Measurements from ENCODE around the gene GPR25.

GPR25 gene

GRCh38 chr1:200899451-200899915, 26.7 kb downstream of the GPR25 start:
- Histone ChIP-seq H3K27me3 (ENCODE audit: insufficient read depth, poor library complexity, severe bottlenecking) (no peaks in the 10 kb centered on the region), H3K27ac (replicated peaks) (peak overlapping the region; percentile 72), H3K4me3 (replicated peaks; ENCODE audit: insufficient read depth, low read length) (no peak overlapping the region)
- DNase-seq (ENCODE audit: low read depth in 1 of 2, low spot score in 1 of 2) = no peak
- TF ChIP-seq, protein P1, sequence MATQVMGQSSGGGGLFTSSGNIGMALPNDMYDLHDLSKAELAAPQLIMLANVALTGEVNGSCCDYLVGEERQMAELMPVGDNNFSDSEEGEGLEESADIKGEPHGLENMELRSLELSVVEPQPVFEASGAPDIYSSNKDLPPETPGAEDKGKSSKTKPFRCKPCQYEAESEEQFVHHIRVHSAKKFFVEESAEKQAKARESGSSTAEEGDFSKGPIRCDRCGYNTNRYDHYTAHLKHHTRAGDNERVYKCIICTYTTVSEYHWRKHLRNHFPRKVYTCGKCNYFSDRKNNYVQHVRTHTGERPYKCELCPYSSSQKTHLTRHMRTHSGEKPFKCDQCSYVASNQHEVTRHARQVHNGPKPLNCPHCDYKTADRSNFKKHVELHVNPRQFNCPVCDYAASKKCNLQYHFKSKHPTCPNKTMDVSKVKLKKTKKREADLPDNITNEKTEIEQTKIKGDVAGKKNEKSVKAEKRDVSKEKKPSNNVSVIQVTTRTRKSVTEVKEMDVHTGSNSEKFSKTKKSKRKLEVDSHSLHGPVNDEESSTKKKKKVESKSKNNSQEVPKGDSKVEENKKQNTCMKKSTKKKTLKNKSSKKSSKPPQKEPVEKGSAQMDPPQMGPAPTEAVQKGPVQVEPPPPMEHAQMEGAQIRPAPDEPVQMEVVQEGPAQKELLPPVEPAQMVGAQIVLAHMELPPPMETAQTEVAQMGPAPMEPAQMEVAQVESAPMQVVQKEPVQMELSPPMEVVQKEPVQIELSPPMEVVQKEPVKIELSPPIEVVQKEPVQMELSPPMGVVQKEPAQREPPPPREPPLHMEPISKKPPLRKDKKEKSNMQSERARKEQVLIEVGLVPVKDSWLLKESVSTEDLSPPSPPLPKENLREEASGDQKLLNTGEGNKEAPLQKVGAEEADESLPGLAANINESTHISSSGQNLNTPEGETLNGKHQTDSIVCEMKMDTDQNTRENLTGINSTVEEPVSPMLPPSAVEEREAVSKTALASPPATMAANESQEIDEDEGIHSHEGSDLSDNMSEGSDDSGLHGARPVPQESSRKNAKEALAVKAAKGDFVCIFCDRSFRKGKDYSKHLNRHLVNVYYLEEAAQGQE (IDR thresholded peaks at IDR 0.05; ENCODE audit: insufficient replicate concordance, low read depth) = no peak
- TF ChIP-seq, protein P2, sequence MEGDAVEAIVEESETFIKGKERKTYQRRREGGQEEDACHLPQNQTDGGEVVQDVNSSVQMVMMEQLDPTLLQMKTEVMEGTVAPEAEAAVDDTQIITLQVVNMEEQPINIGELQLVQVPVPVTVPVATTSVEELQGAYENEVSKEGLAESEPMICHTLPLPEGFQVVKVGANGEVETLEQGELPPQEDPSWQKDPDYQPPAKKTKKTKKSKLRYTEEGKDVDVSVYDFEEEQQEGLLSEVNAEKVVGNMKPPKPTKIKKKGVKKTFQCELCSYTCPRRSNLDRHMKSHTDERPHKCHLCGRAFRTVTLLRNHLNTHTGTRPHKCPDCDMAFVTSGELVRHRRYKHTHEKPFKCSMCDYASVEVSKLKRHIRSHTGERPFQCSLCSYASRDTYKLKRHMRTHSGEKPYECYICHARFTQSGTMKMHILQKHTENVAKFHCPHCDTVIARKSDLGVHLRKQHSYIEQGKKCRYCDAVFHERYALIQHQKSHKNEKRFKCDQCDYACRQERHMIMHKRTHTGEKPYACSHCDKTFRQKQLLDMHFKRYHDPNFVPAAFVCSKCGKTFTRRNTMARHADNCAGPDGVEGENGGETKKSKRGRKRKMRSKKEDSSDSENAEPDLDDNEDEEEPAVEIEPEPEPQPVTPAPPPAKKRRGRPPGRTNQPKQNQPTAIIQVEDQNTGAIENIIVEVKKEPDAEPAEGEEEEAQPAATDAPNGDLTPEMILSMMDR (IDR thresholded peaks at IDR 0.05; ENCODE audit: insufficient read depth, low read length) = no peak
- TF ChIP-seq SPI1 (IDR thresholded peaks at IDR 0.05; ENCODE audit: borderline replicate concordance, low read depth) (no peak), GABPA (IDR thresholded peaks at IDR 0.05; ENCODE audit: low read depth) (no peak), POLR2AphosphoS5 (IDR thresholded peaks at IDR 0.05; ENCODE audit: low read depth) (no peak)

DNA sequence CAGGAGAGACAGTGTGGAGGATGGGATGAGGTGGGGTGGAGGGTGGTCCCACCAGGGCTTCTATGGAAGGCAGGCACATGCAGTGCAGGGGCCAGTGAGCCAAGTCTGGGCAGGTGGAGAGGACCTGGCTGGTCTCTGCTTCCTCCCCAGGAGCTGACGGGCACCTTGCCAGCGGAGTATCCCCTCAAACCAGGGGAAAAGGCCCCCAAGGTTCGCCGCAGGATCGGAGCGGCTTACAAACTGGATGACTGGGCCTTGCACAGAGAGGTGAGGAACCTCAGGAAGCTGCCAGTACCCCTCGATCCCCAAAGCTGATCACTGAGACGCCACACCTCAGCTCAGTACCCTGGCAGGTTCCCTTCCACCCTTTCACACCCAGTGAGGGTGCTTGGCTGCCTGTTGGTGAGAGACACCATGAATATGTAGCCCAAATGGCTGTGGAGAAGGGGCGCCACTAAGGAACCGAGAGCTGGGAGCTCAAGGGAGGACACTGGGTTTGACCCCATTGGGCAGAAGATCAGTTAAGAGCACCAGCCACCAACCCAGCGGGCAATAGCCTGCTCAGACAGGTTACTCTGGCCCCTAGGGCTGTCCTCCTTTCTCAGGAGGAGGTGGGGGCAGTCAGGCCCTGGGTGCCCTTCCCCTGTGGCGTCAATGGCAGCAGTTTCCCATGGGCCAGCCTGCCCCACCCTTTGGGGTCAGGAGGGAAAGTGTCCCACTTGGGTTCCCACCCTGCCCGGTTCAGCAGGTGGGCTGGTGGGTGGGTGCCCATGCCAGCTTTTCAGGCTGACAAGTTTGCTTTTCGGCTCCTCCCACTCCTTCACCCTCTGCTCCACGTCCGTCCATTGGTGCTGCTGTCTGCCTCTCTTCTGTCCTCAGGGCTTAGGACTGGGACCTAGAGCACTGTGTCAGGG, 27.4 kb downstream of the GPR25 start:
- DNase-seq (ENCODE audit: low read depth in 1 of 2, low spot score in 1 of 2) = no peak
- H3K4me3 ChIP-seq (replicated peaks; ENCODE audit: insufficient read depth, low read length) = no peak overlapping the region
- peak overlapping the region; percentile 72 for H3K27ac ChIP-seq (replicated peaks)
- H3K27me3 ChIP-seq (ENCODE audit: insufficient read depth, poor library complexity, severe bottlenecking) = no peaks in the 10 kb centered on the region
- TF ChIP-seq, protein P2 (IDR thresholded peaks at IDR 0.05; ENCODE audit: insufficient read depth, low read length) = no peak
- TF ChIP-seq GABPA (IDR thresholded peaks at IDR 0.05; ENCODE audit: low read depth) (no peak), POLR2AphosphoS5 (IDR thresholded peaks at IDR 0.05; ENCODE audit: low read depth) (no peak), SPI1 (IDR thresholded peaks at IDR 0.05; ENCODE audit: borderline replicate concordance, low read depth) (no peak)
- TF ChIP-seq, protein P1 (IDR thresholded peaks at IDR 0.05; ENCODE audit: insufficient replicate concordance, low read depth) = no peak

GRCh38 chr1:200900877-200901276, 28.1 kb downstream of the GPR25 start:
- Histone ChIP-seq H3K27me3 (ENCODE audit: insufficient read depth, poor library complexity, severe bottlenecking) (no peaks in the 10 kb centered on the region), H3K27ac (replicated peaks) (no peak overlapping the region), H3K4me3 (replicated peaks; ENCODE audit: insufficient read depth, low read length) (no peak overlapping the region)
- TF ChIP-seq, protein P1 (IDR thresholded peaks at IDR 0.05; ENCODE audit: insufficient replicate concordance, low read depth) = no peak
- TF ChIP-seq, protein P2 (IDR thresholded peaks at IDR 0.05; ENCODE audit: insufficient read depth, low read length) = no peak
- TF ChIP-seq GABPA (IDR thresholded peaks at IDR 0.05; ENCODE audit: low read depth) (no peak), SPI1 (IDR thresholded peaks at IDR 0.05; ENCODE audit: borderline replicate concordance, low read depth) (no peak), POLR2AphosphoS5 (IDR thresholded peaks at IDR 0.05; ENCODE audit: low read depth) (no peak)
- no peak for DNase-seq (ENCODE audit: low read depth in 1 of 2, low spot score in 1 of 2)

Measured in HL-60 (cell line).